MM.1S (cell line): ENCODE data around the gene CNTN1.

Source experiments
- DNase-seq: peaks from one replicate; pipeline ENCODE4 v3.0.0-alpha.2; 2015
- H2AFZ ChIP-seq: fragments of 300-600 bp; sonication (generic); 2 replicates; pipeline ENCODE4 v1.6.0; 2016; ENCODE audit warnings: antibody characterized with exemption, low read length
- H3F3A ChIP-seq: fragments of 300-600 bp; sonication (generic); 2 replicates; pipeline ENCODE4 v1.6.1; 2016; ENCODE audit warnings: mild to moderate bottlenecking, antibody characterized with exemption, low read length, moderate library complexity, mixed read lengths; ENCODE audit not compliant: insufficient read depth
- H3K27ac ChIP-seq: fragments of 300-600 bp; sonication (generic); 2 replicates; pipeline ENCODE4 v1.5.1; 2016; ENCODE audit warnings: mild to moderate bottlenecking, low read length
- H3K27me3 ChIP-seq: fragments of 300-600 bp; sonication (generic); replicated peaks from 2 replicates; pipeline ENCODE4 v1.6.0; 2016; ENCODE audit warnings: low read length; ENCODE audit not compliant: insufficient read depth
- H3K36me3 ChIP-seq: fragments of 300-600 bp; sonication (generic); replicated peaks from 2 replicates; pipeline ENCODE4 v1.6.1; 2016; ENCODE audit warnings: mild to moderate bottlenecking, low read length, mixed read lengths; ENCODE audit not compliant: insufficient read depth
- H3K4me1 ChIP-seq: fragments of 300-600 bp; sonication (generic); 2 replicates; pipeline ENCODE4 v1.6.1; 2016; ENCODE audit warnings: low read length, mixed read lengths
- H3K4me2 ChIP-seq: fragments of 300-600 bp; sonication (generic); 2 replicates; pipeline ENCODE4 v1.6.0; 2016; ENCODE audit warnings: low read depth, low read length
- H3K4me3 ChIP-seq: fragments of 300-600 bp; sonication (generic); 2 replicates; pipeline ENCODE4 v1.5.1; 2016; ENCODE audit warnings: low read length, mixed read lengths
- H3K79me2 ChIP-seq: fragments of 300-600 bp; sonication (generic); 2 replicates; pipeline ENCODE4 v1.6.1; 2016; ENCODE audit warnings: mixed run types, low read length, mixed read lengths
- H3K9ac ChIP-seq: fragments of 300-600 bp; sonication (generic); 2 replicates; pipeline ENCODE4 v1.6.1; 2016; ENCODE audit warnings: low read length, mixed read lengths
- H3K9me2 ChIP-seq: fragments of 300-600 bp; sonication (generic); replicated peaks from 2 replicates; pipeline ENCODE4 v1.6.1; 2016; ENCODE audit warnings: mild to moderate bottlenecking, low read length, mixed read lengths; ENCODE audit not compliant: insufficient read depth
- H3K9me3 ChIP-seq: fragments of 300-600 bp; sonication (generic); replicated peaks from 2 replicates; pipeline ENCODE4 v1.6.1; 2016; ENCODE audit warnings: mild to moderate bottlenecking, low read length, mixed read lengths; ENCODE audit not compliant: insufficient read depth
- H4K20me1 ChIP-seq: fragments of 300-600 bp; sonication (generic); 2 replicates; pipeline ENCODE4 v1.6.1; 2016; ENCODE audit warnings: mild to moderate bottlenecking, low read length, moderate library complexity, mixed read lengths; ENCODE audit not compliant: insufficient read depth
- EZH2 ChIP-seq: fragments of 300-600 bp; sonication (generic); optimal IDR thresholded peaks from 2 replicates; pipeline ENCODE3; 2017; ENCODE audit warnings: low read depth, mild to moderate bottlenecking, antibody characterized with exemption, low read length, mixed read lengths
- EZH2phosphoT487 ChIP-seq: fragments of 300-600 bp; sonication (generic); IDR thresholded peaks from 2 replicates; pipeline ENCODE4 v1.6.1; 2018; ENCODE audit warnings: antibody characterized with exemption, low read length
- TF ChIP-seq, protein P1 (sequence below): fragments of 300-600 bp; sonication (generic); IDR thresholded peaks from 2 replicates; pipeline ENCODE4 v1.5.1; 2016; ENCODE audit warnings: antibody characterized with exemption, low read length, mixed read lengths

CNTN1 gene

DNA sequence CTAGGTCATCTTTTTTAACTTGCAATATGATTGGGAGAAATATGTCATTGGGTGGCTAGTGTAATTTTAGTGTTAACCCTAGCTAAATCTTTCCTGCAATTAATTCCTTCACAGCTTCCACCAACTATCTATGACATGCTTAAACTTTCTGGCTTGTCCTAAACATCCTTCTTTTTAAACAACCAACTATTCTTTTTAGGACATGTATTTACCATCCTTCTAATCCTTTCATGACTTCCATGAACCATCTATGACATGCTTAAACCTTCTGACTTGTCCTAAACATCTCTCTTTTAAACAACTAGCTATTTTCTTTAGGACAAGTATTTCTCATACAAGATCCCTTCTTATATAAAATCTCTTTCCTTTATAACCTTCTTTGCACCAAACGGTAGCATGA is 316.2 kb downstream of the CNTN1 start:
- no peak for DNase-seq
- TF ChIP-seq, protein P1, sequence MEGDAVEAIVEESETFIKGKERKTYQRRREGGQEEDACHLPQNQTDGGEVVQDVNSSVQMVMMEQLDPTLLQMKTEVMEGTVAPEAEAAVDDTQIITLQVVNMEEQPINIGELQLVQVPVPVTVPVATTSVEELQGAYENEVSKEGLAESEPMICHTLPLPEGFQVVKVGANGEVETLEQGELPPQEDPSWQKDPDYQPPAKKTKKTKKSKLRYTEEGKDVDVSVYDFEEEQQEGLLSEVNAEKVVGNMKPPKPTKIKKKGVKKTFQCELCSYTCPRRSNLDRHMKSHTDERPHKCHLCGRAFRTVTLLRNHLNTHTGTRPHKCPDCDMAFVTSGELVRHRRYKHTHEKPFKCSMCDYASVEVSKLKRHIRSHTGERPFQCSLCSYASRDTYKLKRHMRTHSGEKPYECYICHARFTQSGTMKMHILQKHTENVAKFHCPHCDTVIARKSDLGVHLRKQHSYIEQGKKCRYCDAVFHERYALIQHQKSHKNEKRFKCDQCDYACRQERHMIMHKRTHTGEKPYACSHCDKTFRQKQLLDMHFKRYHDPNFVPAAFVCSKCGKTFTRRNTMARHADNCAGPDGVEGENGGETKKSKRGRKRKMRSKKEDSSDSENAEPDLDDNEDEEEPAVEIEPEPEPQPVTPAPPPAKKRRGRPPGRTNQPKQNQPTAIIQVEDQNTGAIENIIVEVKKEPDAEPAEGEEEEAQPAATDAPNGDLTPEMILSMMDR: no peak
- no peak for TF ChIP-seq EZH2
- TF ChIP-seq EZH2phosphoT487: no peak
- no peaks in the 10 kb centered on the region for H3K9me3 ChIP-seq

DNA sequence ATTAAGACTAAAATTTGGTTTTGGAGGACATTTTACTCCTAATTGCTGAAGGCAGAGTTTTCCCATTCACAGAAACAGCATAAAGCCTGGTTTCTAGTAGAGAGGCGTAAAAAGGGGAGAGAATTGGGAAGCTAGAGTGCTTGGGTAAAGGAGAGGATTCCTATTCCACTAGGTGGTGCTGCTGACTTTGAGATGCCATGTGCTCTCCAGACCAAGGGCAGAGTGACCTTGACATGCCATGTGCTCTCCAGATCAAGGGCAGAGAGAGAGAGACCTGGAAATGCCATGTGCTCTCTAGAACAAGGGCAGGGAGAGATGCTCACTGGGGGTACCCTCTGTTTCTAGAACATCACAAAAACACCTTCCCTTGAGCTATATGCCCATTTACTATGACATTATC is 319.7 kb downstream of the CNTN1 start:
- no peaks in the 10 kb centered on the region for H3K79me2 ChIP-seq
- no peak overlapping the region for H2AFZ ChIP-seq
- no peaks in the 10 kb centered on the region for H3K27me3 ChIP-seq
- H3K9ac ChIP-seq: no peak overlapping the region
- no peaks in the 10 kb centered on the region for H4K20me1 ChIP-seq
- no peak overlapping the region for H3K27ac ChIP-seq
- no peaks in the 10 kb centered on the region for H3K9me2 ChIP-seq
- peak; percentile 31 for DNase-seq
- H3K4me1 ChIP-seq: no peaks in the 10 kb centered on the region
- H3K36me3 ChIP-seq: no peaks in the 10 kb centered on the region
- H3K4me2 ChIP-seq: no peak overlapping the region
- H3K4me3 ChIP-seq: no peak overlapping the region
- H3K9me3 ChIP-seq: no peaks in the 10 kb centered on the region
- H3F3A ChIP-seq: no peaks in the 10 kb centered on the region
- TF ChIP-seq EZH2phosphoT487: no peak
- TF ChIP-seq, protein P1: peak; percentile 29

More for the DNA sequence above, 316.2 kb downstream of the CNTN1 start:
- no peaks in the 10 kb centered on the region for H3K79me2 ChIP-seq
- no peak overlapping the region for H3K27ac ChIP-seq
- no peaks in the 10 kb centered on the region for H3K27me3 ChIP-seq
- no peak overlapping the region for H3K4me2 ChIP-seq
- H3K4me3 ChIP-seq: no peak overlapping the region
- no peaks in the 10 kb centered on the region for H3K9me2 ChIP-seq
- H3K4me1 ChIP-seq: no peaks in the 10 kb centered on the region
- H4K20me1 ChIP-seq: no peaks in the 10 kb centered on the region
- H3K36me3 ChIP-seq: no peaks in the 10 kb centered on the region
- H3K9ac ChIP-seq: no peak overlapping the region
- H2AFZ ChIP-seq: no peak overlapping the region
- no peaks in the 10 kb centered on the region for H3F3A ChIP-seq

DNA sequence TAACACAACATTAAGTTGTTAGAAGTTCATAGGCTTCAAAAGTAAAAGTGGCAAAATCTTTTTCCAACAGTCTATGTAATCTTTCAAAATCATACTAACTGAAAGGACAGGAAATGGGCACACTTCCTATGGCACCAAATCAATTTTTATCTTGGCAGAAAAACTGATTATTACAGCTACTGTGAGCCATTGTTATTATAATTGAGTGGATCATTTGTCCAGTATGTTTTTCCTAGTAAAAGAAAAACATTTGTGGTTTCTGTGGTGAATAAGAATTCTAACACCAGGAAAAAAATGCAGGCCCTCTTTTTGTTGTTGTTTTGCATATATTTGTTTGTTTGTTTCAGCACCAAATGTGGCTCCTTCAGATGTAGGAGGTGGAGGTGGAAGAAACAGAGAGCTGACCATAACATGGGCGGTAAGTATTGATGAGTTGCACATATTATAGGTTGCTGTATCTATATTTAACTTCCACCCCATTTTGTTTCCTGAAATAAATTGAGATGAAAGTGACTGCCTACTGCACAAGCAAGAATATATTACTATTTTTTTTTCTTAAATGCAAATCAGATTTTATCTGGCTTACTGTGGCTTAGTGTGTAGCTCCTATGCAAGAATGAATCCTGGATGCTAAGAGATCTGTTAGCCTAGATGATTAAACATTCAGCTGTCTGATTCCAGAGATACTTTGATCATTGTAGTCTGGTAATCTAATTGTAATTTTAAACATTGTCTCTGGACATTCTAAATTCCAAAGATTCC is 321.8 kb downstream of the CNTN1 start:
- no peak overlapping the region for H3K4me2 ChIP-seq
- DNase-seq: no peak
- no peaks in the 10 kb centered on the region for H3K9me3 ChIP-seq
- H2AFZ ChIP-seq: no peak overlapping the region
- H3F3A ChIP-seq: no peaks in the 10 kb centered on the region
- H4K20me1 ChIP-seq: no peaks in the 10 kb centered on the region
- H3K27ac ChIP-seq: no peak overlapping the region
- H3K27me3 ChIP-seq: no peaks in the 10 kb centered on the region
- H3K4me3 ChIP-seq: no peak overlapping the region
- no peak overlapping the region for H3K9ac ChIP-seq
- TF ChIP-seq, protein P1: no peak
- no peak for TF ChIP-seq EZH2
- TF ChIP-seq EZH2phosphoT487: no peak
- no peaks in the 10 kb centered on the region for H3K9me2 ChIP-seq
- no peaks in the 10 kb centered on the region for H3K4me1 ChIP-seq
- H3K79me2 ChIP-seq: no peaks in the 10 kb centered on the region
- H3K36me3 ChIP-seq: no peaks in the 10 kb centered on the region
